GM18951 (cell line): Measurements from ENCODE around the gene ATF3.

Experiments used
- POLR2A ChIP-seq: IDR thresholded peaks from 4 replicates; pipeline ENCODE4 v1.6.1; 2011; ENCODE audit warnings: mild to moderate bottlenecking; ENCODE audit not compliant: insufficient read length, insufficient read depth; ENCODE audit errors: extremely low read depth
- in situ Hi-C: fragments of 300-500 bp; cut with MboI; formaldehyde crosslinking; loops from one replicate; pipeline ENCODE4 v1.12.0; 2022; ENCODE audit warnings: low sequenced_read_pairs, mixed read lengths, inconsistent platforms; ENCODE audit not compliant: unreplicated experiment

Gene ATF3, protein sequence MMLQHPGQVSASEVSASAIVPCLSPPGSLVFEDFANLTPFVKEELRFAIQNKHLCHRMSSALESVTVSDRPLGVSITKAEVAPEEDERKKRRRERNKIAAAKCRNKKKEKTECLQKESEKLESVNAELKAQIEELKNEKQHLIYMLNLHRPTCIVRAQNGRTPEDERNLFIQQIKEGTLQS

DNA sequence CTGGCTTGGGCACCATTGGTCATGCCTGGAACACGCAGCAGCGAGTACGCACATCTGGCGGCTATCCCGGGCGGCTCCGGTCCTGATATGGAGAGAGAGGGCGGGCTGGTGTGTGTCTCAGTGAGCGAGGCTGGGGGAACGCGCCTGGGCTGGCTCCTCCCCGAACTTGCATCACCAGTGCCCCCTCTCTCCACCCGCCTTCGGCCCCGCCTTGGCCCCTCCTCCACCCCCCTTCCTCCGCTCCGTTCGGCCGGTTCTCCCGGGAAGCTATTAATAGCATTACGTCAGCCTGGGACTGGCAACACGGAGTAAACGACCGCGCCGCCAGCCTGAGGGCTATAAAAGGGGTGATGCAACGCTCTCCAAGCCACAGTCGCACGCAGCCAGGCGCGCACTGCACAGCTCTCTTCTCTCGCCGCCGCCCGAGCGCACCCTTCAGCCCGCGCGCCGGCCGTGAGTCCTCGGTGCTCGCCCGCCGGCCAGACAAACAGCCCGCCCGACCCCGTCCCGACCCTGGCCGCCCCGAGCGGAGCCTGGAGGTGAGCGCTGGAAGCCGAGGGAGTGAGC, at the start of gene ATF3:
Gene ATF3, plus strand, starts transcription at position 370 of the 567 bp plus-strand sequence. CDS start 6,261 bp downstream, outside the sequence.
- peak; percentile 100 for TF ChIP-seq POLR2A
- in situ Hi-C loops: no loop called here

DNA sequence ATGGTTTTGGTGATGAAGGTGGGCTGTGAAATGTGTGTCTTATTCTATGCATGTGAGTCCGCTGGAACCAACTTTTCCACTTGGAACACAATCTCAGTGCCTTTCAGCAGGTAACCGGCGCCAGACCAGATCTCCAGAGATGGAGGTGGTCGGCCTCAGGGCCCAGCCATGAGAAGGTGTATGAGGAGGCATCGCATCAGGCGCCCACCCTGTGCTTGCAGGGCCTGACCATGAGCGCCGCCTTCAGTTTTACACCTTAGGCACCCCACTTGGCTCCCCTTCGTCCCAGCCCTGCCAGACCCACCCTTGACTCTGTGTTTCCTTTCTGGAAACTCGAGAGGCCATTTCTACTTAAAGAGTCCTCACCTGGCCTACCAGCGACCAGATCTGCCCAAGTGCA, 48.6 kb upstream of the ATF3 start:
- in situ Hi-C loops: no loop called here
- TF ChIP-seq POLR2A: no peak

DNA sequence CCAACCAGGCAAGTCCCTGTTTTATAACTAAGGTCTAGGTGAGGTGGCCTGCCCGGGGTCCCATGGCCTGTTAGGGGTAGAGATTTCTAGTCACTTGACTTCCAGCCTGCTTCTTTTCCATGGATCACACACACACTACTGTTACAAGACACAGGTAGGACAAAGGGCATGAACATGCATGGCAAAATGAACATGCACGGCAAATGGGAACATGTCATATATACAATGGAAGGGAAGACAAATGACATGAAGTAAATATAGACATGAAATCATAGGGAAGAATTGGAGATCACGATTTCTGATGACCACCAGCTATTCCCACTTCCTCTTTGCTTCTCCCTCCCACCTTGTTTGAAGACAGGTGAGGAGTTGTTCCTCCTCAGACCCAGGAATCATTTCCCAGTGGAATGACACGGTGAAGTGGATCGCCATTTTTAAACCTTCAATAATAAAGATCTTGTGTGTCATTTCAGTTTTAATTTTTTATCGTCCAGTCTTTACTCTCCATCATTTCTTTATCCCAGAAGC, 47.6 kb upstream of the ATF3 start:
- TF ChIP-seq POLR2A: no peak
- in situ Hi-C loops: no loop called here

DNA sequence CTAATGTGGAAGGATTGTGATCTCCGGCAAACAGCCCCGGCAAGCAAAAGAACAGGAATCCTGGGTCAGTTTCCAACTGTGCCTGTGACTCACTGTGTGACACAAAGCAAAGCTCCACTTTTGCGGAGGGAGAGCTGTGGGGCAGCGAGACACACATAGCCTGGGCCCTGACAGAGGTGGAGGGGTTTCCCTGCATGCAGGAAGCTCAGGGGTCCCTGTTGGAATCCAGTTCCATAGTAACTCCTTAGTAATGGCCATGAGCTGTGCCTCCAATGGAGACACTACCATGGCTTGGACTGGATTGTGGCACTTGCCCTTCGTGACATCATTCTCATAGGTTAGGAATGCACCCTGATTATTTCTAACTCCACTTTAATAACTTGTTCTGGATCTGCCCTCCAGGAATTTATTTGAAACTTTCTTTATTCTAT, 47.0 kb upstream of the ATF3 start:
- in situ Hi-C loops: no loop called here
- no peak for TF ChIP-seq POLR2A

DNA sequence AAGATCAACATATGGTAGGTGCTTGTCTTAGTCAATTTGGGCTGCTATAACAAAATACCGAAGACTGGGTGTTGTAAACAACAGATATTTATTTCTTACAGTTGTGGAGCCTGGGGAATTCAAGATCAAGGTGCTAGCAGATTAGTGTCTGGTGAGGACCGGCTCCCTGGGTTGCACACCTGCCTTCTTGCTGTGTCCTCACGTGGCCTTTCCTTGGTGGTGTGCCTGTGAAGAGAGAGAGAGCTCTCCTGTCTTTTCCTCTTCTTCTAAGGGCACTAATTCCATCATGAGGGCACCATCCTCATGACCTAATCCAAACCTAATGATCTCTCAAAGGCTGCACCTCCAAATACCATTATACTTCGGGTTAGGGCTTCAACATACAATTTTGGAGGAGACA, 45.8 kb upstream of the ATF3 start:
- TF ChIP-seq POLR2A: no peak
- in situ Hi-C loops: no loop called here

DNA sequence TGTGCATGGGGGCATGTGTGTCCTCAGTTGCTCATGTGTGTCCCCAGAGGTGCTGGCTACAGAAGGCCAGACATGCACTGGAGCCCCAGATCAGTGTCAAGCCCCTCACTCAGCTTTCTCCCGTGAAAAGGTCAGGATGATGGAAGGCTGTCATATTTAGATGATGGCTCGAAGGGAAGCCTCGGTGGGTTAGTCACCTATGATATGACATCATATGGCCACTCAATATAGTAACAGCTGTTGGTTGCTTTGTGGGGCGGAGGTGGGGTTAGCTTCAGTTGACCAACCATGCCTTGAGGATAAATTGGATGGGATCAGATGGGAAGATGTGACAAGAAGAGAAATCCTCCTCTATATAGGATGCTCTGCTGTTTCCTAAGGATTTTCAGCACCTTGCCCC, 43.5 kb upstream of the ATF3 start:
- in situ Hi-C loops: no loop called here
- TF ChIP-seq POLR2A: no peak

DNA sequence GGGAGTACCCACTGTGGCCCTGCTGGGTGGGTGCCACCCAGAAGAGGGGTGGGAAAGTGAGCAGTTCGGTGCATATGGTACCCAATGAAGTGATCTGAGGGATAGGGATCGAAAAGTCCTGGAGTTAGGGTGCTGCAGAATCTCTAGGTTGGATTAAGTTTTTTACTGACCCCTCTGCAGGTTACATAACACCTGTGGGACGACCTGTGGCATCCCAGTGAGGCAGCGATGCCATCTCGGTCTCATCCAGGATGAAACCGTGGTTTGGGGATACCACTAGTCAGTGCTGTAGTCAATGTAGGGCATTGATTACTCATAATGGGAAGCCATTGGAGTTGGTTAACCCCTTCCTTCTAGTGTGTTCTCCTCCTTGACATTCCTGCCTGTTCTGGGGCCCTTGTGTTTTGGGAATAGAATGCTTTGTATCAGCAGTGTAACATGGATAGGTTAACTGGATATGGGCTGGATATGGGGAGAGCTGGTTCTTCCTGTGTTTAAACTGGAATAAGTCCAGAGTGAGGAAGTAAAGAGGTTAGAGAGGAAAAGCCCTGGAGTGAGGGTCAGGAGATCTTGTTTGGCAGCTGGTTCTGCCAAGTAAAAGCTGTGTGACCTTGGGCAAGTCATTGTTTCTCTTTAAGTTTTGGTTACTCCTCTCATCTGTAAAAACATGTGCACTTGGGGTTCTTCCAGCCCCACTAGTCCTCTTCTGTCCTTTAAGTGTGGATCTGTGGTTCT, 42.8 kb upstream of the ATF3 start:
- TF ChIP-seq POLR2A: no peak
- in situ Hi-C loops: no loop called here

DNA sequence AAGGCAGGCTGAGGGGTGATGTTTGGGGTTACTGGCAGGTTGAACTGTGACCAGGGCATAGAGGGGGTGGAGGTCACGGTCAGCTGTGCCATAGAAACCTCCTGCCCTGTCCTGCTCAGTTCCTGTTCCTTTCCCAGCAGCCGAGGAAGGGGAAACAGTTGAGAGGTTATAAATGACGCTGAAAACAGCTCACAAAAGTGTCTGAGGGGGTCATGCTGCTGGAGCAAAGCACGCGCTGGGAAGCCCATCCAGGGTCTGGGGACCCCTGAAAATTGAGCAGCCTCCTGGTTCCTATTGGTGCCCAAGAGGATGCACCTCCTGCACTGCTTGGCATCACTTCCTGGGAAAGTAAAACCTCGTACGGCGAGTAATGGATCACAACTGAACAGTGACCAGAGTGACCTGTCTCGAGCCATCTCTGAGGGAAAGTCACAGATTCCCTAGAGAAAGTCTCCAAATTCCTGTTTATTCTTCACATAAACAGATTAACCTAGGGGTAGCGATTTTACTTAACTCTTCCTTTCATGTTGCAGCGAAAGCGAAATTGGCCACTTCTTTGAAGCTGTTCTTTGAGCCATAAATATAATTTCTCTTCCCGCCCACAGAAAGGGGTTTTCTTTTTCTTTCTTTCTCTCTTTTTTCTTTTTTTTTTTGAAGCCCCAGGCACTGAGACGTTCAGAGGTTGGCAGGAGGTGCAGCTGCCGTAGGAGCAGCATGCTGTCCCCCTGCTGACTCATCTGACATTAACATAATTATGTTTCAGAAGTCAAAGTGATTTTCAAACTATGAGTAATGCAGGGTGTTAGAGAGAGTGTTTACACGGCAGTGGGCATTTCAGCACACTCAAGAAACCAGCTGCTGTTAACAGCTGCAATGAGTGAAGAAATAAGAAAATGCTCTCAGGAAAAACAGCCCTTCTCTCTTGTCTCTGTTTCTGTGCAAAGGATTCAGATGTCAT, 41.8 kb upstream of the ATF3 start:
- in situ Hi-C loops: no loop called here
- peak; percentile 10 for TF ChIP-seq POLR2A

DNA sequence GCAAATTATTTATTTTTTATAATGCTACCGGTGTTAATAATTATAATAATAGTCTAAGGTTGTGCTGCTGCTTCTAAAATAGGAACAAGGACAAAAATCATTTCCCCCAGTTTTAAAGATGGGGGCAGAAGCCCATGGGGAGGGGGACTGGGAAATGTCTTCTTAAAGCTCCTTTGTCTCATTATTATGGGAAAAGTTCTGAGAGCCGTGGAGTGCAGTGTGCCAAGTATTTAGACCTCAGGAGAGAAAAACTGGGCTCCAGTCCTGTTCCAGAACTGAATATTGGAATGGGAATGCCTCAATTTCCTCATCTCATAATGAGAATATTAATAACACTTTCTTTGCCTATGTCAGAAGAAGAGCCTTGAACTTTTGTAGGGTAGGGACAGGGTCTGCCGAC, 40.9 kb upstream of the ATF3 start:
- TF ChIP-seq POLR2A: no peak
- in situ Hi-C loops: no loop called here

DNA sequence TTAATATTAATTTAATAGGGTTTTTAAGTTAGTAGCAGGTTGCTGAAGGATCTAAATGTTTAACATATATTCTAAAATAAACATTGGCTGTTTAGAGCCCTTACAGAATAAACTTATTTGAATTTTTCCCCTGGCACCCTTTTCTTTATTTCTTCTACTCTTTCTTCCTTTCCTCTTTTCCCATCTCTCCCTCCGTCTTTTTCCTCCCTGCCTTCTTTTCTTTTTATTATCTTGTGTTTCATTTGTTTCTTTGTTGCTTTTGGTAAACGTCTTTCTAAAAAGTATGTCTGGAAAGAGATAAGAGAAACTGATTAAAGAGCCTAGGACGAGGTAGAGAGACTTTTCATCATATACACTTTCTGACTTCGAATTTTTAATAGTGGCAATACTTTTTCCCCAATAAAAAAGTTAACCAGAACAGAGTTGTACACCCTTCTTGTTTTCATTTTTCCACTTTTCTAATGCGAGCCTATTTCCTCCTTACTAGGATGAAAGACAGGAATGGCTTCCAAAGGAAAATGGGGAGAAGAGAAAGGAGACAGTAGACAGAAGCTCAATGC, 39.5 kb upstream of the ATF3 start:
- in situ Hi-C loops: no loop called here
- TF ChIP-seq POLR2A: no peak

DNA sequence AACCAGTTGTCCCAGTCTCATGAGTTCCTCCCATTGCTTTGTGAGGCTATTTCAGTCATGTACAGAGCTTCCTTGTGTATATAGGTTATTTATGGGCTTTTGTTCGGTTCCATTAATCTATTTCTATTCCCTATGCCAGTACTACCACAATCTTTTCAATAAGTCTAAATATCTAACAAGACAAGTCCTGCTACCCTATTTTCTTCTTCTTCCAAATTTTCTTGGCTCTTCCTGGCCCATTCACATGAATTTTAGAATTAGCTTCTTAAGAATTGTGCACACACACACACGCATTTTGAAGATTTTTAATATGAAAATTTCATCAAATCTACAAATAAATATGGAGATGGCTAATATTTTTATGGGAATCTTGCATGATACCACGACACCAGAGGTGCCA, 33.8 kb upstream of the ATF3 start:
- no peak for TF ChIP-seq POLR2A
- in situ Hi-C loops: no loop called here

DNA sequence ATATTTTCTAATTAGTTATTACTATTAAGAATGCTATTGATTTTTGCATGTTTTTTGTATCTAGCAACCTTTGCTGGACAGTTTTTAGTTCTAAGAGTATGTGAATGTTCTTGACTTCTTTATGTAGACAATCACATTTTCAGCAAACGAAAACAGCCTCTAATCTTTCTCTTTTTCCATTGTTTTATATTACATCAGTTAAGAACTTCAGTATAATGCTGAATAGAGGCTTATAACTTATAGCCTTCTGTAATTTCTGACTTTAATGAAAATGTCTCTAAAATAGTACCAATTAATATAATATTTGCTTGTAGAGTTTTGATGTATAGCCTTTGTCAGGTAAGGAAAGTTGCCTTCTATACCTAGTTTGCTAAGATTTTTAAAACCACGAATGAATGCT, 33.2 kb upstream of the ATF3 start:
- no peak for TF ChIP-seq POLR2A
- in situ Hi-C loops: no loop called here

DNA sequence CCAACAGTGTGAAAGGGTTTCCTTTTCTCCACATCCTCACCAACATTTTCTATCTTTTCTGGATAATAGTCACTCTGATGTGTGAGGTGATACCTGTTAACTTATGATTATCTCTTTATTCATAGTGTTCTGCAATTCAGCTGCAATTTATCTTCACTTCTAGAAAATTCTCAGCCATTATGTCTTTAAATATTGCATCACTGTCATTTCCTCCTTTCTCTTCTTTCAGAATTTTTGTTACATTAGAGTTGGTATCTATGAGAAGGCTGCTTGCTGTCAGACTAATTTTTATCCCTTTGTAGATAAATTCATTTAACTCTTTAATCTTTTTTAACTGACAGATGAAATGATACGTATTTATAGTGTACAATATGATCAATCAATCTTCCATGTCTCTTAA, 30.5 kb upstream of the ATF3 start:
- in situ Hi-C loops: no loop called here
- TF ChIP-seq POLR2A: no peak

DNA sequence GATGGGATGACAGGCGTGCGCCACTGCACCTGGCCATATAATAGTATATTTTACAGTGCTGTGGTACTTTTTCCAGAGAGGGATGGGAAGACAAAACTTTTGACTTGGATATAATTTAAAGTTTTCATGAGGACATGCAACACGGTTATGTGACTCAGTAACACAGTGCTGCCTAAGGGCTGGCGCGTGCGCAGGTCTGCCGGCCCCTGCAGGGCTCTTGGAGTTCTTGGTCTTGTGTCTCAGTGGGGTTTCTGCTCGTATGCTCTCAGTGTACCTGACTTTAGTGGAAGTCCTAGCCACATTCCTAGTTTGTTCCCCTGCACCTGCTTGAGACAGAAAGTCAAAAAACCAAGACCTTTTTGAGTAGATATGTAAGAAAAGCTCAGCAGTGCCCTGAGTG, 27.5 kb upstream of the ATF3 start:
- no peak for TF ChIP-seq POLR2A
- in situ Hi-C loops: no loop called here
